Tibial nerve (tissue), 4 donors: ENCODE results near the gene CCL24. TPM values are rescaled to one million over a fixed set of nuclear protein-coding genes. Genes with fewer than 3 reads are reported as not detected.

Source experiments
- DNase-seq, 2 donors: peaks; one replicate each; pipeline ENCODE4 v3.0.0-alpha.2; 2019; ENCODE audit warnings: low spot score in 2 of 2
- H3K27ac ChIP-seq, 4 donors: fragments of 200-600 bp; sonication (generic) in 3 of 4; one replicate each; pipeline ENCODE4 v1.5.1; 2017 to 2019; ENCODE audit warnings: mild to moderate bottlenecking in 1 of 4
- H3K27me3 ChIP-seq, 2 donors: fragments of 200-600 bp; sonication (generic) in 1 of 2; one replicate each; pipeline versions ENCODE4 v1.5.1 to v1.6.0; 2017 to 2019
- H3K36me3 ChIP-seq, 3 donors: fragments of 200-600 bp; sonication (generic); one replicate each; pipeline ENCODE4 v1.5.1; 2018 to 2019
- H3K4me1 ChIP-seq, 4 donors: fragments of 200-600 bp; sonication (generic) in 3 of 4; one replicate each; pipeline ENCODE4 v1.5.1; 2017 to 2019
- H3K4me3 ChIP-seq, 4 donors: fragments of 200-600 bp; sonication (generic) in 3 of 4; one replicate each; pipeline ENCODE4 v1.5.1; 2017 to 2019; ENCODE audit warnings: mild to moderate bottlenecking in 1 of 4, moderate library complexity in 1 of 4
- H3K9me3 ChIP-seq, 4 donors: fragments of 200-600 bp; sonication (generic) in 3 of 4; one replicate each; pipeline ENCODE4 v1.5.1; 2017 to 2019
- EP300 ChIP-seq, 2 donors: sonication (generic); formaldehyde crosslinking; IDR thresholded peaks; one replicate each; pipeline ENCODE4 v1.6.1; 2017; ENCODE audit warnings: antibody characterized with exemption in 2 of 2, mild to moderate bottlenecking in 1 of 2
- POLR2A ChIP-seq, 2 donors: fragments of 450-650 bp; IDR thresholded peaks; one replicate each; pipeline ENCODE4 v1.6.1; 2017; ENCODE audit warnings: antibody characterized with exemption in 2 of 2, mild to moderate bottlenecking in 2 of 2, moderate library complexity in 2 of 2
- WGBS, 2 donors: methylation state at CpG; one replicate each; pipeline ENCODE4 v1.1.5; 2018; 5-methylcytosine and 5-hydroxymethylcytosine counted together
- total RNA-seq, 4 donors: library from RNA; depleted of rRNA; stranded (reverse); fragments of >200 nt; gene quantifications; one replicate each; pipeline ENCODE4 v1.1.0, GENCODE V29; 2016
- TF ChIP-seq, protein P1 (sequence below), 5 experiments: fragments of 200-600 bp in 3 of 5; fragments of 450-650 bp in 2 of 5; sonication (generic) in 3 of 5; IDR thresholded peaks; one replicate each; pipeline ENCODE4 v1.5.1; 2016 to 2019; ENCODE audit warnings: antibody characterized with exemption in 5 of 5, mild to moderate bottlenecking in 3 of 5, moderate library complexity in 2 of 5

The CCL24 gene
- total RNA-seq, 4 donors from 2014 or later, result not detected

- no peak overlapping the region for H3K27ac ChIP-seq
- H3K36me3 ChIP-seq, result no peaks in the 10 kb centered on the region
- H3K9me3 ChIP-seq, result peaks cover 0 to 4% (median under 1%) of the 10 kb centered on the region in 4 donors
- H3K27me3 ChIP-seq, result no peaks in the 10 kb centered on the region
- TF ChIP-seq EP300 (IDR thresholded peaks at IDR 0.05) (no peak), POLR2A (IDR thresholded peaks at IDR 0.05) (no peak)
- TF ChIP-seq, protein P1, sequence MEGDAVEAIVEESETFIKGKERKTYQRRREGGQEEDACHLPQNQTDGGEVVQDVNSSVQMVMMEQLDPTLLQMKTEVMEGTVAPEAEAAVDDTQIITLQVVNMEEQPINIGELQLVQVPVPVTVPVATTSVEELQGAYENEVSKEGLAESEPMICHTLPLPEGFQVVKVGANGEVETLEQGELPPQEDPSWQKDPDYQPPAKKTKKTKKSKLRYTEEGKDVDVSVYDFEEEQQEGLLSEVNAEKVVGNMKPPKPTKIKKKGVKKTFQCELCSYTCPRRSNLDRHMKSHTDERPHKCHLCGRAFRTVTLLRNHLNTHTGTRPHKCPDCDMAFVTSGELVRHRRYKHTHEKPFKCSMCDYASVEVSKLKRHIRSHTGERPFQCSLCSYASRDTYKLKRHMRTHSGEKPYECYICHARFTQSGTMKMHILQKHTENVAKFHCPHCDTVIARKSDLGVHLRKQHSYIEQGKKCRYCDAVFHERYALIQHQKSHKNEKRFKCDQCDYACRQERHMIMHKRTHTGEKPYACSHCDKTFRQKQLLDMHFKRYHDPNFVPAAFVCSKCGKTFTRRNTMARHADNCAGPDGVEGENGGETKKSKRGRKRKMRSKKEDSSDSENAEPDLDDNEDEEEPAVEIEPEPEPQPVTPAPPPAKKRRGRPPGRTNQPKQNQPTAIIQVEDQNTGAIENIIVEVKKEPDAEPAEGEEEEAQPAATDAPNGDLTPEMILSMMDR (IDR thresholded peaks at IDR 0.05), result no peak
- DNase-seq, result no peak
- WGBS, 2 donors, result 86 to 92% methylated on average over 11 of the region's 11 CpGs
- no peak overlapping the region for H3K4me3 ChIP-seq
- peaks cover 0 to 1% (median 0%) of the 10 kb centered on the region in 4 donors for H3K4me1 ChIP-seq
These were observed 1.5 kb downstream of the CCL24 start for GRCh38 chr7:75811894-75812678.

GRCh38 chr7:75809396-75809795 is 4.2 kb downstream of the CCL24 start:
- TF ChIP-seq EP300 (IDR thresholded peaks at IDR 0.05), result peak in 1 of 2 donors; percentile 61
- TF ChIP-seq, protein P1 (IDR thresholded peaks at IDR 0.05), result no peak
- no peak for TF ChIP-seq POLR2A (IDR thresholded peaks at IDR 0.05)
- 69% methylated on average over 6 of the region's 6 CpGs for WGBS, 2 donors
- no peaks in the 10 kb centered on the region for H3K36me3 ChIP-seq

GRCh38 chr7:75808106-75808505 is 5.5 kb downstream of the CCL24 start:
- Histone ChIP-seq H3K27ac (no peak overlapping the region), H3K4me1 (no peaks in the 10 kb centered on the region), H3K4me3 (no peak overlapping the region), H3K27me3 (no peaks in the 10 kb centered on the region), H3K36me3 (no peaks in the 10 kb centered on the region), H3K9me3 (peaks cover 0 to 17% (median 4%) of the 10 kb centered on the region in 4 donors)
- TF ChIP-seq, protein P1 (IDR thresholded peaks at IDR 0.05), result no peak
- no peak for TF ChIP-seq EP300 (IDR thresholded peaks at IDR 0.05)
- WGBS, 2 donors, result 59 to 60% methylated on average over 6 of the region's 6 CpGs
- no peak for DNase-seq

More at GRCh38 chr7:75809396-75809795, 4.2 kb downstream of the CCL24 start:
- Histone ChIP-seq H3K27ac (peak overlapping the region in 1 of 4 donors; percentile 24), H3K4me3 (no peak overlapping the region), H3K27me3 (no peaks in the 10 kb centered on the region), H3K4me1 (no peaks in the 10 kb centered on the region), H3K9me3 (peaks cover 0 to 17% (median 4%) of the 10 kb centered on the region in 4 donors)
- no peak for DNase-seq

GRCh38 chr7:75807452-75807851 is 6.2 kb downstream of the CCL24 start:
- H3K27me3 ChIP-seq, result no peaks in the 10 kb centered on the region
- DNase-seq, result no peak
- H3K4me3 ChIP-seq, result no peak overlapping the region
- 82 to 85% methylated on average over 9 of the region's 9 CpGs for WGBS, 2 donors
- H3K27ac ChIP-seq, result no peak overlapping the region
- no peaks in the 10 kb centered on the region for H3K4me1 ChIP-seq
- peaks cover 0 to 17% (median 4%) of the 10 kb centered on the region in 4 donors for H3K9me3 ChIP-seq
- H3K36me3 ChIP-seq, result no peaks in the 10 kb centered on the region
- TF ChIP-seq, protein P1 (IDR thresholded peaks at IDR 0.05), result no peak
- TF ChIP-seq POLR2A (IDR thresholded peaks at IDR 0.05) (no peak), EP300 (IDR thresholded peaks at IDR 0.05) (no peak)

DNA sequence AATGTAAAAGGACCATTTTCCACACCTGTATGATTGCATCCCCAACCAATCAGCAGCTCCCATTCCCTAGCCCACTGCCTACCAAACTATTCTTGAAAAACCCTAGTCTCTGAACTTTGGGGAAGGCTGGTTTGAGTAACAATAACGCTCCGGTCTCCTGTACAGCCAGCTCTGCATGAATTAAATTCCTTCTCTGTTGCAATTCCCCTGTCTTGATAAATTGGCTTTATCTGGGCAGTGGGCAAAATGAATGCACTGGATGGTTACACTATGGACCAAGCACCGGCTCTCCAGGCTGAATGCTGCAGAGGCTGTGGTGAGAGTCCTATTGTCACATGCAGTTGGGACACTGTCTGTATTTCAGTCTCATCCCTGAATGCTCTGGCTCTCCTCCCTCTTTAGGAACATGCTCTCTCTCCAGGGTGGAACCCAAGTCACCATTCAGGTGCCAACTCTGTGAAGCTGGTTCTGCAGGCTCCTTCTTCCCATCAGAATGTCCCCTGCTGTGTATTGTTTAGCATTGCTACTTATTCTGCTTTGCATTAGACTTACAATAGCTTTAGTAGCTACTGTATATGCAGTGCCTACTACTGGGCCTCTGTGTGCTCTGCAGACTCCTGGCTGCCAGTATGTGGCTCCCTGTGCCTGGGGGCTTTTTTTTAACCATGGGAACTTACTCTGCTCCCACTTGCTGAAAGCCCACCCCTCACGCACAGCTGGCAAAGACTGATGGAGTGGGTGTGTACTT is 6.9 kb downstream of the CCL24 start:
- no peak overlapping the region for H3K4me3 ChIP-seq
- DNase-seq, result no peak
- WGBS, 2 donors, result 90 to 92% methylated on average over 4 of the region's 4 CpGs
- no peak overlapping the region for H3K27ac ChIP-seq
- no peaks in the 10 kb centered on the region for H3K36me3 ChIP-seq
- H3K4me1 ChIP-seq, result no peaks in the 10 kb centered on the region
- H3K9me3 ChIP-seq, result peaks cover 0 to 17% (median 4%) of the 10 kb centered on the region in 4 donors
- TF ChIP-seq, protein P1 (IDR thresholded peaks at IDR 0.05), result no peak
- TF ChIP-seq POLR2A (IDR thresholded peaks at IDR 0.05), result no peak
- no peak for TF ChIP-seq EP300 (IDR thresholded peaks at IDR 0.05)
- no peaks in the 10 kb centered on the region for H3K27me3 ChIP-seq
